T-helper 1 cell (primary cell): ENCODE data around the gene STRN3.
"Not testable (repeated sequence)": the region's sequence is repeated elsewhere in the genome, so short reads cannot be mapped to it uniquely, and the experiment has no call there.

Experiments
- DNase-seq, 5 donors: peaks; one replicate each; pipeline ENCODE4 v3.0.0-alpha.2; 2012 to 2020

STRN3 gene

GRCh38 chr14:30906752-30907658, 119.2 kb downstream of the STRN3 start:
- DNase-seq = no peak

DNA sequence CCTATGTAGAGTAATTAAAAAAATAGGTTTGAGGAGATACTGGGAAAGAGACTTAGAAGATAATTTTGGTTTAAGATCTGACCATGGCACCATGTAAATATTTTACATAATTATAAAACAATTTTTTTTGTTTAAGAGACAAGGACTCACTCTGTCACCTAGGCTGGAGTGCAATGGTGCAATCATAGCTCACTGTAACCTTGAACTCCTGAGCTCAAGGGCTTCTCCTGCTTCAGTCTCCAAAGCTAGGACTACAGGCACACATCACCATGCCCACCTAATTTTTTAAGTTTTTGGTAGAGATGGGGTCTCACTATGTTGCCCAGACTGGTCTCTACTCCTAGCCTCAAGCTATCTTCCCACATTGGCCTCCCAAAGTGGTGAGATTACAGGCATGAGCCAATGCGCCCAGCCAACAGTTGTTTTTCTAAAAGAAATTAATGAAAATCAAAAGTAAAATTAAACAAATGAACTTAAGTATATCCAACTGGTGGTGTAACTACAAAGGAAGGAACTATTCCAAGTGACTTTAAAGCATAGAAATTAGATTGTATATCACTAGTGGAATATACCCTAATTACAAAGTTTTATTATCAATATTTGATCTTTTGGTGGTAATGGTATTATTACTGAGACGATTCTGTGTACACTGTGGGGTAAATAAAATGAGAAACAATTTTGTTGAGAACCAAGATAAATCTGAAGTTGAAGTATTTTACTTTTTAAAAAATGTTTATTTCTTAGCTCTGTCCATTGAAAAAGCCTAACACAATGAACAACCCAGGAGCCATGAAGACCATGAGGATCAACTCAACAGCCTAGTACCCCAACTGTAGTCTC, 122.7 kb downstream of the STRN3 start:
- DNase-seq = no peak

DNA sequence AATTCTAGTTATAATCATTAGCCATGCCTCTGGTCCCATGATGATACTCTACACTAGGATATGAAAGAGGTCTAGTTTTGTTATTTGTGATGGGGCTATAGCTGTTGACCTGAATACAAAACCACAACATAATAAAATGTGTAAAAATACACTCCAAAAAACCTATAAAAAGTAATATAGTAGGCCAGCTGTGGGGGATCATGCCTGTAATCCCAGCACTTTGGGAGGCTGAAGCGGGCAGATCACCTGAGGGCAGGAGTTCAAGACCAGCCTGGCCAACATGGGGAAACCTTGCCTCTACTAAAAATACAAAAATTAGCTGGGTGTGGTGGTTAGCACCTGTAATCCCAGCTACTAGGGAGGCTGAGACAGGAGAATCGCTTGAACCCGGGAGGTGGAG, 129.1 kb downstream of the STRN3 start:
- not testable (repeated sequence) for DNase-seq

- DNase-seq = no peak
Measured at GRCh38 chr14:30896435-30896834, 129.7 kb downstream of the STRN3 start.

DNA sequence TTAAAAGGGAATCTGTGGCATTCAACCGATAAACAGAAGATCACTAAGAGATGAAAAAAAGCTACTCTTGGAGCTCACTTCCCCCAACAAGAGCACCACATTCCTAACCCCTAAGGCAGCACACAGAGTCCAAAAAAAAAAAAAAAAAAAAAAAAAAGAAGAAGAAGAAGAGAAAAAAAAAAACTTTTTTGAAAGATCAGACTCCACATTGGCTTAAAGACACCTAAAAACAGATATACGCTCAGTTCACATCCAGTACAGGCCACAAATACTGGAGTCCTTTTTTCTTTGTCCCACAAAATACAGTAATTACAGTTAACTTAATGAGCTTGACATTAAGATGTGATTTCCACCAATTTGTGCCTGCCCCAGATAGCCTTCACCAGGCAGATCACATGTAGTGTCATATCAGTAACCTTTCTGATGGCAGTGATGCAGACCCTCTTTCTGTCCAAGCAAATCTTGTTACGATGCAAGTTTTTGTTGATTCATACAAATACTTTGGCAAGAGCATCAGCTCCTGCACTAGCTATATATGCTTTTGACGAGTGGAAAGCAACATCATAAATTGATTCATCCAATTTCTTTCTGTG, 131.2 kb downstream of the STRN3 start:
- DNase-seq = no peak

GRCh38 chr14:30893819-30894218, 132.4 kb downstream of the STRN3 start:
- no peak for DNase-seq

DNA sequence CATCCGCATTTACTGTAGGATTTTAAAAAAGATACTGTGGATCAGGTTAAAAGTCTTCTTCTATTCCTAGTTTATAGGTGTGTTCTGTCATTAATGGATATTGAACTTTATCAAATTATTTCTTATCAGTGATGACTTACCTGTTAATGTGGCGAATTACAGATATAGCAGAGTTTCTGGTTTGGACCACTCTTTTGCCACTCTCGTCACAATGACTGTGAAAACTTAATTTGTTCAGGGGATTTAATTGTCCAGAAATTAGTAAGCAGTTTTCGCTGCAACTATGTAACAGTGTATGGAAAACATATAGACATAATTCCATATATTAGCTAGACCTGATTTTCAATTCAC, 137.0 kb downstream of the STRN3 start:
- no peak for DNase-seq

GRCh38 chr14:30888480-30889243, 137.5 kb downstream of the STRN3 start:
- no peak for DNase-seq

DNA sequence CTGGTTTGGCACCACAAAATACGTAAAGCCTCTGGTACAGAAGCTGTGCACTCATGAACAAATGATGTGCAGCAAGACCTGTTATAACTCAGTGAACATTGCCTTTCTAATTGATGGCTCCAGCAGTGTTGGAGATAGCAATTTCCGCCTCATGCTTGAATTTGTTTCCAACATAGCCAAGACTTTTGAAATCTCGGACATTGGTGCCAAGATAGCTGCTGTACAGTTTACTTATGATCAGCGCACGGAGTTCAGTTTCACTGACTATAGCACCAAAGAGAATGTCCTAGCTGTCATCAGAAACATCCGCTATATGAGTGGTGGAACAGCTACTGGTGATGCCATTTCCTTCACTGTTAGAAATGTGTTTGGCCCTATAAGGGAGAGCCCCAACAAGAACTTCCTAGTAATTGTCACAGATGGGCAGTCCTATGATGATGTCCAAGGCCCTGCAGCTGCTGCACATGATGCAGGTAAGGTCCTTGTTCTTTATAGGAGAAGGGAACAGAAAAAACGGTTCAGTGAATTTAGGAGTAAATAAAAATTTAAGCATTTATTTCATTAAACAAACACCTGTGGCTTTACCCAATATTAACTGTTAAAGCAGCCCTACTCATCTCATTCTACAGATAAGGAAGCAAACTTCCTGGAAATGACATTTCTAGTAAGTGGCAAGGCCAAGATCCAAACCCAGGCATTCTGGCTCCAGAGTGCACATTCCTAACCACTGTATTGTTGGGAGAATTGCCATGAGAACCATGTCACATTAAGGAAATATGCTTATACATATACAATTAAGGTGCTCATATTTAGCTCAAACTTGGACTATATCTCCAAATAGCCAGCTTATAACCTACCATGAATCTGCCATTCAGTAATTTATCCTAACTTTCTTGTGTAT, 140.1 kb downstream of the STRN3 start:
- no peak for DNase-seq

DNA sequence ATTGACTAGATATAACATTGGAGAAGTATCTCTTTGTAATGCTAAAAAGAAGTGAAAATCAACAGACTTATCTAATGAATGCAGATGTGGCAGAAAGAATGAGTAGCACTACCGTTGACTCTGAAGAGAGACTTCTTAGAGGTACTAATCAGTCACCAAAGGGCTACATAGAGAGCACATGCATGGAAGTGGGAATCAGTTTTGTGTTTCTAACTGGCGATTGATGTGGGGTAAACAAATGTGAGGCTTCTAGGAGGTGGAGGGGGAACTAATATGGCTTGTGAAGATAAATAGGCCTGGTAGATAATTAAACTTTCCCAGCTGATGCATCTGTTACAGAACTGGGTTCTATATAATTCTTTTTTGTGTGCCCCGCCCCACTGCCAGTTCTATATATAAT, 141.3 kb downstream of the STRN3 start:
- no peak for DNase-seq

- peak in 1 of 5 donors; percentile 40 for DNase-seq
Measured at GRCh38 chr14:30883508-30884294, 142.5 kb downstream of the STRN3 start.

GRCh38 chr14:30882431-30882830, 143.7 kb downstream of the STRN3 start:
- DNase-seq = no peak

- no peak for DNase-seq
Measured at GRCh38 chr14:30876692-30877091, 149.5 kb downstream of the STRN3 start.

- no peak for DNase-seq
Measured at GRCh38 chr14:30875788-30876053, 150.5 kb downstream of the STRN3 start.

DNA sequence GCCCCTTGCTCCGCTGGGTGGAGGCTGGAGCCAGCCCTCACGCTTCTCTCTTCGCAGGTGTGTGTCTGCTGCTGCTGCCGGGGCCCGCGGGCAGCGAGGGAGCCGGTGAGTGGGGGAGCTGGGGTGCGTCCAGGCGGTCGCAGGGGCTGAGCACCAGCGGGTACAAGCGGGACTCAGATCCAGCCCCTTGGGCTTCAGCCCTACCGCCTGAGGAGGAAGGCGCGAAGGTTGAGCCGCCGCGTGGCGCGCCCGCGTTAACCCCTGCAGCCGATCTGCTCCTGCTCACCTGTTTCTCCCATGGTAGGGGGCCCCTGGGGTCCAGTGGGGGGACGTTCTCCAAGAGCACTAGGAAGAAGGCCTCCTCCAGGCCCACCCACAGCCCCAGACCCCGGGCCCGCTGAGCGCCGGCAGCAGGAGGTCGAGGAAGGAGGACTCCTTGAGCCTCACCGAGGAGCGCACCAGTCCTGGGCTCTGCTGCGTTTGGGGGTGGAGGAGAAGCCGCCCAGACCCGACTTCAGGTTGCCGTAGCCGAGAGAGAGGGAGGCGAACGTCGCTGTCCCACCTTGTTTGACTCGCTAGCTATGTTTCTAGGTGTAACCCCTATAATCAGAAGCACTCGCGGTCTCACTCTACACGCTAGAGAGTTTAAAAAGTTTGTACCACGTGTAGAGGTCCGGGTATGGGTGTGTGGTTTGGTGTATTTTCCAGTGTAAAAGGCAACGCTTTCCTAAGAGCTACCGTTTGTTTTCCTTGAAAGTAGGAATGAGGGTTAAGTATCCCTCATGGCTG, 151.0 kb downstream of the STRN3 start:
- peak in 2 of 5 donors; percentile 1 to 6 for DNase-seq

GRCh38 chr14:30874120-30874998, 151.8 kb downstream of the STRN3 start, which contains the start of gene COCH:
TSS of gene COCH (plus strand) at chr14:30874559. CDS start at chr14:30874939, 380 bp downstream.
- DNase-seq = peak in 3 of 5 donors; percentile 2 to 19 (median 7)

GRCh38 chr14:30873308-30874119, 152.7 kb downstream of the STRN3 start:
- no peak for DNase-seq

DNA sequence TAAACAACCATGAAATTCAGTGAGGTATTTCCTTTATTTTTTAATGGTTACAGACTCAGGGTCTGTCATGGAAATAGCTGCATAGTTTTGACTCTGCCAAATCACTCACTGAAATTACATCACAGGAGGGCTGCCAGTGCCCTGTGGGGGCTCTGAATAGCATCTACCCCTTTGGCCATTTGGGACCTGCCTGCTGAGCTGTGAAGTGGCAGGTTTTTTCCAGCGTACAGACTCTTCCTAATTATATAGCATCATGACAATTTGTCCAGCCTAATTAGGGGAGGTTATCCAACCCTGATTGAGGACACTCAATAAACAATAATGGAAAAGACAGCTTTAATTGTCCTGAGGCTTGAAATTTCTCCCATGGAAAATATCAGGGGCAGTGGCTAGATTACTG, 153.6 kb downstream of the STRN3 start:
- DNase-seq = no peak
